Liver (tissue), 9 donors: Measurements from ENCODE around the gene OTOGL. TPM values are rescaled to one million over a fixed set of nuclear protein-coding genes. Genes with fewer than 3 reads are reported as not detected.

Source experiments
- DNase-seq: peaks from one replicate; pipeline ENCODE4 v3.0.0-alpha.2; 2017; ENCODE audit warnings: low spot score
- H3K27ac ChIP-seq, 2 donors: one replicate each; pipeline ENCODE4 v1.7.0; 2013; ENCODE audit warnings: inconsistent platforms in 2 of 2, low read length in 2 of 2, control low read depth in 1 of 2, low read depth in 1 of 2, mild to moderate bottlenecking in 1 of 2
- H3K27me3 ChIP-seq, 4 donors: one replicate each; pipeline versions ENCODE4 v1.6.1 to v1.7.0; 2013; ENCODE audit warnings: low read length in 3 of 4, inconsistent platforms in 1 of 4, mild to moderate bottlenecking in 1 of 4, moderate library complexity in 1 of 4; ENCODE audit not compliant: control insufficient read depth in 4 of 4, insufficient read depth in 4 of 4
- H3K36me3 ChIP-seq, 4 donors: one replicate each; pipeline versions ENCODE4 v1.6.1 to v1.7.0; 2013; ENCODE audit warnings: low read length in 3 of 4, mild to moderate bottlenecking in 3 of 4, low read depth in 1 of 4, moderate library complexity in 1 of 4; ENCODE audit not compliant: control insufficient read depth in 4 of 4, insufficient read depth in 3 of 4
- H3K4me1 ChIP-seq, 4 donors: one replicate each; pipeline versions ENCODE4 v1.6.1 to v1.7.0; 2013; ENCODE audit warnings: low read length in 3 of 4, mild to moderate bottlenecking in 3 of 4, moderate library complexity in 1 of 4; ENCODE audit not compliant: control insufficient read depth in 4 of 4, insufficient read depth in 4 of 4
- H3K4me3 ChIP-seq, 3 donors: one replicate each; pipeline versions ENCODE4 v1.6.1 to v1.7.0; 2013; ENCODE audit warnings: low read length in 3 of 3, control low read depth in 1 of 3, low read depth in 1 of 3, mild to moderate bottlenecking in 1 of 3
- H3K9ac ChIP-seq, 2 donors: one replicate each; pipeline ENCODE4 v1.7.0; 2013; ENCODE audit warnings: low read length in 2 of 2, mild to moderate bottlenecking in 2 of 2, moderate library complexity in 2 of 2, control low read depth in 1 of 2, low read depth in 1 of 2
- H3K9me3 ChIP-seq, 4 donors: one replicate each; pipeline versions ENCODE4 v1.6.1 to v1.7.0; 2013; ENCODE audit warnings: low read length in 3 of 4; ENCODE audit not compliant: control insufficient read depth in 4 of 4
- ATF3 ChIP-seq: IDR thresholded peaks from 2 replicates; pipeline ENCODE4 v1.6.1; 2016; ENCODE audit warnings: antibody characterized with exemption
- EGR1 ChIP-seq, 2 donors: IDR thresholded peaks; 2 replicates each; pipeline ENCODE4 v1.6.1; 2016 to 2018; ENCODE audit warnings: antibody characterized with exemption in 2 of 2, low read depth in 2 of 2
- FOXA1 ChIP-seq: IDR thresholded peaks from 2 replicates; pipeline ENCODE4 v1.6.1; 2016; ENCODE audit warnings: antibody characterized with exemption
- FOXA2 ChIP-seq: IDR thresholded peaks from 2 replicates; pipeline ENCODE4 v1.6.1; 2016; ENCODE audit warnings: antibody characterized with exemption
- GABPA ChIP-seq, 2 donors: IDR thresholded peaks in 1 of 2; conservative IDR thresholded peaks in 1 of 2; 2 replicates each; pipeline ENCODE4 v1.6.1; 2016; ENCODE audit warnings: antibody characterized with exemption in 2 of 2, mild to moderate bottlenecking in 1 of 2, moderate library complexity in 1 of 2
- HNF4A ChIP-seq, 2 donors: conservative IDR thresholded peaks; 2 replicates each; pipeline ENCODE4 v1.6.1; 2016; ENCODE audit warnings: antibody characterized with exemption in 2 of 2, mild to moderate bottlenecking in 2 of 2
- HNF4G ChIP-seq: IDR thresholded peaks from 2 replicates; pipeline ENCODE4 v1.6.1; 2016; ENCODE audit warnings: antibody characterized with exemption
- JUND ChIP-seq, 2 donors: IDR thresholded peaks; 2 replicates each; pipeline ENCODE4 v1.6.1; 2016; ENCODE audit warnings: antibody characterized with exemption in 2 of 2
- MAX ChIP-seq: IDR thresholded peaks from 2 replicates; pipeline ENCODE4 v1.6.1; 2016; ENCODE audit warnings: antibody characterized with exemption
- NR2F2 ChIP-seq: IDR thresholded peaks from 2 replicates; pipeline ENCODE4 v1.6.1; 2016; ENCODE audit warnings: antibody characterized with exemption
- REST ChIP-seq: IDR thresholded peaks from 2 replicates; pipeline ENCODE4 v1.6.1; 2016; ENCODE audit warnings: antibody characterized with exemption, mild to moderate bottlenecking
- RXRA ChIP-seq, 2 donors: IDR thresholded peaks; 2 replicates each; pipeline ENCODE4 v1.6.1; 2017 to 2018; ENCODE audit warnings: antibody characterized with exemption in 2 of 2, mild to moderate bottlenecking in 1 of 2
- SP1 ChIP-seq: IDR thresholded peaks from 2 replicates; pipeline ENCODE4 v1.6.1; 2018; ENCODE audit warnings: antibody characterized with exemption, mild to moderate bottlenecking
- TAF1 ChIP-seq: conservative IDR thresholded peaks from 2 replicates; pipeline ENCODE4 v1.6.1; 2016; ENCODE audit warnings: antibody characterized with exemption, mild to moderate bottlenecking
- YY1 ChIP-seq: IDR thresholded peaks from 2 replicates; pipeline ENCODE4 v1.6.1; 2016; ENCODE audit warnings: antibody characterized with exemption, mild to moderate bottlenecking
- WGBS: extraction: QIAGEN DNeasy Blood & Tissue Kit; methylation state at CpG from one replicate; pipeline ENCODE4 v1.1.7; 2013; 5-methylcytosine and 5-hydroxymethylcytosine counted together
- polyA plus RNA-seq, 2 donors: library from polyadenylated mRNA; stranded (reverse) in 1 of 2; unstranded in 1 of 2; fragments of 200-250 nt in 1 of 2; fragments of >200 nt in 1 of 2; fragmentation: Nextera tagmentation in 1 of 2; extraction: Ambion mirVana in 1 of 2; gene quantifications; one replicate each; pipeline versions ENCODE4 v1.2.1 to v1.2.3, GENCODE V29; 2013 to 2015
- total RNA-seq, 2 donors: library from RNA; depleted of rRNA; stranded (reverse); fragments of >200 nt; gene quantifications; one replicate each; pipeline ENCODE4 v1.2.3, GENCODE V29; 2014
- TF ChIP-seq, protein P1 (sequence below): IDR thresholded peaks from 2 replicates; pipeline ENCODE4 v1.6.1; 2016; ENCODE audit warnings: antibody characterized with exemption
- TF ChIP-seq, protein P2 (sequence below): fragments of 150-350 bp; IDR thresholded peaks from 2 replicates; pipeline ENCODE4 v1.5.1; 2017; ENCODE audit warnings: improper control_type of control experiment, low read depth, low read length; ENCODE audit not compliant: missing input control
- donor health status: healthy.
- donor health status: healthy.
- donor health status: healthy.
- donor health status: healthy.
- donor health status: healthy.

The OTOGL gene
- total and polyA plus RNA-seq, 4 donors = 0.01 to 0.09 (median 0.08) TPM; not detected in 1

DNA sequence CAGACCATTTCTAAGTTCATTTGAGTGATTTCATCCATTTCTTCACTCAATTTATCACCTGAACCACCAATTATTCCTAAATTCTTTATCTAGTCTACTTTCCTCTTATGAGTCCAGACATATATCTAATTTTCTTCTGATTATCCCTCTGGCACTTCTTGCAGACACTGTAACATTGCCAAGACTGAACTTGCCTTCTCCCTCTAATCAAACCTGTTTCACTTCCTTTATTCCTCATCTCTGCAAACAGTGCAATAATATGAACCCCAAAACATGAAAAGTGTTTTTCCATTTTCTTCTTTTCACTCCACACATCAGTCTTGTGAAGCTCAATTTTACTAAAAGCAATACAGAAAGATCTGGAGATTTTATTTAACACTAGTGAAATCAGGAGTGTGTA lies 306.9 kb downstream of the OTOGL start:
- TF ChIP-seq SP1 (no peak), EGR1 (IDR thresholded peaks at IDR 0.05; ENCODE audit: low read depth in 2 of 2) (no peak), TAF1 (no peak), FOXA1 (no peak), GABPA (IDR thresholded peaks at IDR 0.05 in 1 of 2, conservative IDR thresholded peaks at IDR 0.05 in 1 of 2) (no peak), MAX (no peak), NR2F2 (no peak), ATF3 (no peak), HNF4G (no peak), HNF4A (conservative IDR thresholded peaks at IDR 0.05) (no peak), YY1 (no peak), REST (no peak)
- no peak overlapping the region for H3K27ac ChIP-seq
- no peak overlapping the region for H3K4me3 ChIP-seq
- H3K27me3 ChIP-seq = peaks cover 0 to 5% (median 0%) of the 10 kb centered on the region in 4 donors
- H3K36me3 ChIP-seq = no peaks in the 10 kb centered on the region
- DNase-seq = no peak
- no peaks in the 10 kb centered on the region for H3K4me1 ChIP-seq
- H3K9me3 ChIP-seq = no peaks in the 10 kb centered on the region
- no peak overlapping the region for H3K9ac ChIP-seq

DNA sequence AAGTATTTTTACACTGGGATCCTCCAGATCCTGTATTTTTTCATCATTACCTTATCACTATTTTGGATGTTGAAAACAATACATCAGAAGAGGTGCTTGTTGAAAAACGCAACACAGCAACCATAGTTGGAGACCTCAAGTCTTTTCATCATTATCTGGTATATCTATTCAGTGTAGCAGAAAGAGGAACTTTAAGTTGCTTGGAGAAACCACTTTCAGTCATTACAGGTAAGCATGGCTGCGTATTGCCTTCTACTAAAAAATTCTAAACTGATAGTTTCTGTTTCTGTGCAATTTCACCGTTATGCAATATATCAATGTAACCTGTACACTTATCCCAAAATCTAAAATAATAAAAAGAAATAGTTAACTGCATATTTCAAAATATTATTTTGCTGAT lies 312.4 kb downstream of the OTOGL start:
- no peak overlapping the region for H3K4me3 ChIP-seq
- H3K36me3 ChIP-seq = no peaks in the 10 kb centered on the region
- TF ChIP-seq NR2F2 (no peak), GABPA (IDR thresholded peaks at IDR 0.05 in 1 of 2, conservative IDR thresholded peaks at IDR 0.05 in 1 of 2) (no peak), RXRA (IDR thresholded peaks at IDR 0.05) (no peak), MAX (no peak), FOXA2 (no peak), FOXA1 (no peak), JUND (IDR thresholded peaks at IDR 0.05) (no peak), ATF3 (no peak), TAF1 (no peak), YY1 (no peak), HNF4A (conservative IDR thresholded peaks at IDR 0.05) (no peak)
- TF ChIP-seq, protein P1, sequence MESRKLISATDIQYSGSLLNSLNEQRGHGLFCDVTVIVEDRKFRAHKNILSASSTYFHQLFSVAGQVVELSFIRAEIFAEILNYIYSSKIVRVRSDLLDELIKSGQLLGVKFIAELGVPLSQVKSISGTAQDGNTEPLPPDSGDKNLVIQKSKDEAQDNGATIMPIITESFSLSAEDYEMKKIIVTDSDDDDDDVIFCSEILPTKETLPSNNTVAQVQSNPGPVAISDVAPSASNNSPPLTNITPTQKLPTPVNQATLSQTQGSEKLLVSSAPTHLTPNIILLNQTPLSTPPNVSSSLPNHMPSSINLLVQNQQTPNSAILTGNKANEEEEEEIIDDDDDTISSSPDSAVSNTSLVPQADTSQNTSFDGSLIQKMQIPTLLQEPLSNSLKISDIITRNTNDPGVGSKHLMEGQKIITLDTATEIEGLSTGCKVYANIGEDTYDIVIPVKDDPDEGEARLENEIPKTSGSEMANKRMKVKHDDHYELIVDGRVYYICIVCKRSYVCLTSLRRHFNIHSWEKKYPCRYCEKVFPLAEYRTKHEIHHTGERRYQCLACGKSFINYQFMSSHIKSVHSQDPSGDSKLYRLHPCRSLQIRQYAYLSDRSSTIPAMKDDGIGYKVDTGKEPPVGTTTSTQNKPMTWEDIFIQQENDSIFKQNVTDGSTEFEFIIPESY = no peak
- TF ChIP-seq, protein P2, sequence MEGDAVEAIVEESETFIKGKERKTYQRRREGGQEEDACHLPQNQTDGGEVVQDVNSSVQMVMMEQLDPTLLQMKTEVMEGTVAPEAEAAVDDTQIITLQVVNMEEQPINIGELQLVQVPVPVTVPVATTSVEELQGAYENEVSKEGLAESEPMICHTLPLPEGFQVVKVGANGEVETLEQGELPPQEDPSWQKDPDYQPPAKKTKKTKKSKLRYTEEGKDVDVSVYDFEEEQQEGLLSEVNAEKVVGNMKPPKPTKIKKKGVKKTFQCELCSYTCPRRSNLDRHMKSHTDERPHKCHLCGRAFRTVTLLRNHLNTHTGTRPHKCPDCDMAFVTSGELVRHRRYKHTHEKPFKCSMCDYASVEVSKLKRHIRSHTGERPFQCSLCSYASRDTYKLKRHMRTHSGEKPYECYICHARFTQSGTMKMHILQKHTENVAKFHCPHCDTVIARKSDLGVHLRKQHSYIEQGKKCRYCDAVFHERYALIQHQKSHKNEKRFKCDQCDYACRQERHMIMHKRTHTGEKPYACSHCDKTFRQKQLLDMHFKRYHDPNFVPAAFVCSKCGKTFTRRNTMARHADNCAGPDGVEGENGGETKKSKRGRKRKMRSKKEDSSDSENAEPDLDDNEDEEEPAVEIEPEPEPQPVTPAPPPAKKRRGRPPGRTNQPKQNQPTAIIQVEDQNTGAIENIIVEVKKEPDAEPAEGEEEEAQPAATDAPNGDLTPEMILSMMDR = no peak
- H3K27ac ChIP-seq = no peak overlapping the region
- peaks cover 0 to 5% (median 0%) of the 10 kb centered on the region in 4 donors for H3K27me3 ChIP-seq
- H3K4me1 ChIP-seq = no peaks in the 10 kb centered on the region
- no peak overlapping the region for H3K9ac ChIP-seq
- no peak for DNase-seq
- no peaks in the 10 kb centered on the region for H3K9me3 ChIP-seq
- WGBS = 46% methylated on average over 3 of the region's 3 CpGs
